Measurements from ENCODE around the gene FBXL16.
A peak's percentile ranks its signal among the peaks of the same experiment; 100 is the strongest.
"Not testable (repeated sequence)": the region's sequence is repeated elsewhere in the genome, so short reads cannot be mapped to it uniquely, and the experiment has no call there.

FBXL16 gene

GRCh38 chr16:709566-710499 is 4.2 kb upstream of the FBXL16 start:
- no peak for DNase-seq

GRCh38 chr16:708959-709358 is 3.4 kb upstream of the FBXL16 start:
- DNase-seq, result no peak

- DNase-seq, result no peak
These were observed 2.4 kb upstream of the FBXL16 start for GRCh38 chr16:708019-708418.

- DNase-seq, result no peak
These were observed 1.5 kb upstream of the FBXL16 start for GRCh38 chr16:707062-707538.

GRCh38 chr16:706189-707061 is 824 bp upstream of the FBXL16 start:
- no peak for DNase-seq

- no peak for DNase-seq
These were observed 835 bp downstream of the FBXL16 start for GRCh38 chr16:704552-705380.

- no peak for DNase-seq
These were observed 1.6 kb downstream of the FBXL16 start for GRCh38 chr16:704047-704446.

- no peak for DNase-seq
These were observed 2.2 kb downstream of the FBXL16 start for GRCh38 chr16:703406-703805.

- no peak for DNase-seq
These were observed 3.3 kb downstream of the FBXL16 start for GRCh38 chr16:702341-702740.

GRCh38 chr16:700684-701584 is 4.7 kb downstream of the FBXL16 start:
- DNase-seq, result peak; percentile 82

- DNase-seq, result no peak
These were observed 6.5 kb downstream of the FBXL16 start for GRCh38 chr16:698911-699671.

GRCh38 chr16:695355-696089 is 10.1 kb downstream of the FBXL16 start:
- peak; percentile 85 for DNase-seq

GRCh38 chr16:694863-695354 is 10.7 kb downstream of the FBXL16 start:
- DNase-seq, result no peak

- no peak for DNase-seq
These were observed 11.3 kb downstream of the FBXL16 start for GRCh38 chr16:694187-694862.

GRCh38 chr16:693766-694165 is 11.8 kb downstream of the FBXL16 start:
- DNase-seq, result no peak

- no peak for DNase-seq
These were observed 12.2 kb downstream of the FBXL16 start for GRCh38 chr16:693364-693763.

- no peak for DNase-seq
These were observed 13.1 kb downstream of the FBXL16 start for GRCh38 chr16:692356-693108.

GRCh38 chr16:691242-691641 is 14.4 kb downstream of the FBXL16 start:
- DNase-seq, result not testable (repeated sequence)
